Activated T-cell treated with anti-CD3 and anti-CD28 coated beads, Interleukin-2, amount 50 U/mL, for 1 hour (primary cell): ENCODE results near the gene INPP5F.

Experiments
- DNase-seq: peaks from one replicate; pipeline ENCODE4 v3.0.0-alpha.2; 2020

The INPP5F gene, protein sequence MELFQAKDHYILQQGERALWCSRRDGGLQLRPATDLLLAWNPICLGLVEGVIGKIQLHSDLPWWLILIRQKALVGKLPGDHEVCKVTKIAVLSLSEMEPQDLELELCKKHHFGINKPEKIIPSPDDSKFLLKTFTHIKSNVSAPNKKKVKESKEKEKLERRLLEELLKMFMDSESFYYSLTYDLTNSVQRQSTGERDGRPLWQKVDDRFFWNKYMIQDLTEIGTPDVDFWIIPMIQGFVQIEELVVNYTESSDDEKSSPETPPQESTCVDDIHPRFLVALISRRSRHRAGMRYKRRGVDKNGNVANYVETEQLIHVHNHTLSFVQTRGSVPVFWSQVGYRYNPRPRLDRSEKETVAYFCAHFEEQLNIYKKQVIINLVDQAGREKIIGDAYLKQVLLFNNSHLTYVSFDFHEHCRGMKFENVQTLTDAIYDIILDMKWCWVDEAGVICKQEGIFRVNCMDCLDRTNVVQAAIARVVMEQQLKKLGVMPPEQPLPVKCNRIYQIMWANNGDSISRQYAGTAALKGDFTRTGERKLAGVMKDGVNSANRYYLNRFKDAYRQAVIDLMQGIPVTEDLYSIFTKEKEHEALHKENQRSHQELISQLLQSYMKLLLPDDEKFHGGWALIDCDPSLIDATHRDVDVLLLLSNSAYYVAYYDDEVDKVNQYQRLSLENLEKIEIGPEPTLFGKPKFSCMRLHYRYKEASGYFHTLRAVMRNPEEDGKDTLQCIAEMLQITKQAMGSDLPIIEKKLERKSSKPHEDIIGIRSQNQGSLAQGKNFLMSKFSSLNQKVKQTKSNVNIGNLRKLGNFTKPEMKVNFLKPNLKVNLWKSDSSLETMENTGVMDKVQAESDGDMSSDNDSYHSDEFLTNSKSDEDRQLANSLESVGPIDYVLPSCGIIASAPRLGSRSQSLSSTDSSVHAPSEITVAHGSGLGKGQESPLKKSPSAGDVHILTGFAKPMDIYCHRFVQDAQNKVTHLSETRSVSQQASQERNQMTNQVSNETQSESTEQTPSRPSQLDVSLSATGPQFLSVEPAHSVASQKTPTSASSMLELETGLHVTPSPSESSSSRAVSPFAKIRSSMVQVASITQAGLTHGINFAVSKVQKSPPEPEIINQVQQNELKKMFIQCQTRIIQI

DNA sequence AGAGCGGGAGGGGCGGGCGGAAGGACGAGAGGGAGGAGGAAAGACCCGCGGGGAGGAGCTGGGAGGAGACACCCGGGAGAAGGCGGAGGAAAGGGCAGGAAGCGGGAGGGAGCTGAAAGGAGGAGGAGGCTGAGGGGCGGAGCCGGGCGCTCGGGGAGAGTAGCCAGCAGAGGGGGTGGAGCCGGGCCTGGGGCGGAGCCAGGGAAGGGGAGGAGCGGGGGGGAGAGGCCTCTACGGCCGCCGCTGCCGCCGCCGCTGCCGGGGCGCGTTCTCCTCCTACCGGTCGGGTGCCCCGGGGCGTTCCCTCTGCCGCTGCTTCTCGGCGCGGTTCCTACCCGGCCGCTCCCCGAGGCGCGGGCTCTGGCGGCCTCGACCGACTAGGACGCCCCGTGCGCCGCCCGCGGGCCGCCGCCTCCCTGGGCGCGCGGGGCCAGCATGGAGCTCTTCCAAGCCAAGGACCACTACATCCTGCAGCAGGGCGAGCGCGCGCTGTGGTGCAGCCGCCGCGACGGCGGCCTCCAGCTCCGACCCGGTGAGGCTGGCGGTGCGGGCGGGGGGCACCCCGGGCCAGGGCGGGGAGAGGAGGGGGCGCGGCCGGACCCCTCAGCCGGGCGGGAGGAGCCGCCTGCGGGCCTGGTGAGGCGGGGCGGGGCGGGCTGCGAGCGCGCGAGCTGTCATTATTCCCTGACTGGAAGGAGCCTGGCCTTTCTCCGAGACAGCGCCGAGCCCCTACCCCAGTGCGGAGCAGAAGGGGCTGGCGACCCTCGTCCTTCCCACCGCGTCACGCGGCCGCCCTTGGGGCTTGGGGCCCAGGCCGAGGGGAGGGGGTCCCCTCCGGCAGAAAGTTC is at the start of gene INPP5F:
TSS of gene INPP5F (plus strand) at position 223 of the 848 bp plus-strand sequence. CDS start at position 436, 213 bp downstream.
- DNase-seq, result peak; percentile 99

DNA sequence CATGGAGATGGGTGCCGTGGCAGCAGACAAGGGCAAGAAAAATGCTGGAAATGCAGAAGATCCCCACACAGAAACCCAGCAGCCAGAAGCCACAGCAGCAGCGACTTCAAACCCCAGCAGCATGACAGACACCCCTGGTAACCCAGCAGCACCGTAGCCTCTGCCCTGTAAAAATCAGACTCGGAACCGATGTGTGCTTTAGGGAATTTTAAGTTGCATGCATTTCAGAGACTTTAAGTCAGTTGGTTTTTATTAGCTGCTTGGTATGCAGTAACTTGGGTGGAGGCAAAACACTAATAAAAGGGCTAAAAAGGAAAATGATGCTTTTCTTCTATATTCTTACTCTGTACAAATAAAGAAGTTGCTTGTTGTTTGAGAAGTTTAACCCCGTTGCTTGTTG is 48.7 kb upstream of the INPP5F start:
- DNase-seq, result no peak

DNA sequence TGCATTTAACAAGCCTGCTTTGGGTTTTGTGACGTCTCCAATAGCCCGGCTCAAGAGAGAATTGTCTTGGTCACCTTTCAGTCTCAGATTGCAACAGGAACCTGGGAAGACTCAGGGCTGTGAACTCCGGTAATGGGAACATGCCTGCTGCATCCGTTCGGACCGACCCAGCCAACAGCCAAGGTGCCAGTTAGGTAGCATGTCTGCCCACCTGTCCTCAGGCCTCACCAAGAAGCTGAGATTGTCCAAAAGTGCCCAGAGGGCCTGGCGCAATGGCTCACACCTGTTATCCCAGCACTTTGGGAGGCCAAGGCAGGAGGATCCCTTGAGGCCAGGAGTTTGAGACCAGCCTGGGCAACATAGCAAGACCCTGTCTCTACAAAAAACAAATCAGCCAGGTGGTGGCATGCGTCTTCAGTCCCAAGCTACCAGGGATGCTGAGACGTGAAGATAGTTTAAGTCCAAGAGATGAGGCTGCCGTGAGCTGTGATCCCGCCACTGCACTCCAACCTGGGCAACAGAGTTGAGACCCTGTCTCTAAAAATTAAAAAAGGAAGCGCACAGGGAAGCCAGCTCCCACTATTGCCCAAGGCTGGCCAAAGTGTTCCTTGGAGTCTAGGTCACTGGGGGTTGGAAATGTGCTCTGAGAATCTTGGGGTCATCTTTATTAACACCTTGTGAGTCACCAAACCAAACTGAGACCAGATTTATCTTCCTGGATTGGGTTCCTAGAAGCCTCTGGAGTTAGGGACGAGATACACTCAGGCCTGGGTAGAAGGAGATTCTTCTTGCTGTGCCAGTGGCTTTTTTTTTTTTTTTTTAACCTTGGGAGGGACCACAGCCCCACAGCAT is 47.7 kb upstream of the INPP5F start:
- no peak for DNase-seq

DNA sequence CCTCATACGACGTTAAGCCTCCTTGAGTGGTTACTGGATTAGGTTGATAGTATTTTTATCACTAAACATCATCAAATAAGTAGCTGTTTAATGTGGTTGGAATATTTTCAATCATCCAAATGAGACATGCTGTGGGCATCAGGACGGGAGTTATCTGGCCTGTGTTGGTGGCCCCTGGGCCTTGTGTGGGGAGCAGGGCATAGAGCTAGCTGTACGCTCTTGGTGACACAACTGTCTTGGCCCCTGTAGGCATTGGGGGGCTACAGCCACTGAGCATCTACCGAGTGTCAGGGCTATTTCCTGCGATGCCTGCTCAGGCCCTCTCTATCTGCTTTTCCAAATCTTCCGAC is 46.4 kb upstream of the INPP5F start:
- no peak for DNase-seq

GRCh38 chr10:119680050-119680449 is 45.8 kb upstream of the INPP5F start:
- DNase-seq, result no peak

GRCh38 chr10:119680650-119681081 is 45.2 kb upstream of the INPP5F start:
- no peak for DNase-seq

GRCh38 chr10:119686465-119687191 is 39.2 kb upstream of the INPP5F start:
- DNase-seq, result peak; percentile 81

GRCh38 chr10:119687192-119688032 is 38.4 kb upstream of the INPP5F start:
- DNase-seq, result no peak

DNA sequence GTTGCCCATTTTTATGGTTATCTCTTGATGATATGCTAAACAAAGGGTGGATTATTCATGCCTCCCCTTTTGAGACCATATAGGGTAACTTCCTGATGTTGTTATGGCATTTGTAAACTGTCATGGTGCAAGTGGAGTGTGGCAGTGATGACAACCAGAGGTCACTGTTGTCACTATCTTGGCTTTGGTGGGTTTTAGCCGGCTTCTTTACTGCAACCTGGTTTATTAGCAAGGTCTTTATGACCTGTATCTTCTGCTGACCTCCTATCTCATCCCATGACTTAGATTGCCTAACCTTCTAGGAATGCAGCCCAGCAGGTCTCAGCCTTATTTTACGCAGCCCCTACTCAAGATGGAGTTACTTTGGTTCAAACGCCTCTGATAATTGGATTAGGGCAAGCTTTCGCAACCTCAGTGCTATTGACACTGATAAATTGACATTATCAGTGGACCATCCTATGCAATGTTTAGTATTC is 37.8 kb upstream of the INPP5F start:
- no peak for DNase-seq

DNA sequence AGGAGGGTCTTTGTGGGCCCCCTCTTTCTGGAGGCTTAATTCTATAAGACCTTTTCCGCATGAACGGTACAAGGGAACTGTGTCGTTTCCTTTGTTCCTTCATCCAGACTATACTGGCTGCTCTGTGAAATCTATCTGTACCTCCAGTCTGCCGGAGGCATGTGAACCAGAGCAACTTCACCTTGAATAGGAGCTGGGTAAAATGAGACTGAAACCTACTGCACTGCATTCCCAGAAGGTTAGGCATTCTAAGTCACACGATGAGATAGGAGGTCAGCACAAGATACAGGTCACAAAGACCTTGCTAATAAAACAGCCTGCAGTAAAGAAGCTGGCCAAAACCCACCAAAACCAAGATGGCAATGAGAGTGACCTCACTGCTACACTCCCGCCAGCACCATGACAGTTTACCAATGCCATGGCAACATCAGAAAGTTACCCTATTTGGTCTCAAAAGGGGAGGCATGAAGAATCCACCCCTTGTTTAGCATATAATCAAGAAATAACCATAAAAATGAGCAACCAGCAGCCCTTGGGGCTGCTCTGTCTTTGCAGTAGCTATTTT is 36.8 kb upstream of the INPP5F start:
- DNase-seq, result no peak

- DNase-seq, result no peak
Measured at GRCh38 chr10:119691726-119692125, 34.1 kb upstream of the INPP5F start.

GRCh38 chr10:119693262-119693957 is 32.4 kb upstream of the INPP5F start:
- no peak for DNase-seq

DNA sequence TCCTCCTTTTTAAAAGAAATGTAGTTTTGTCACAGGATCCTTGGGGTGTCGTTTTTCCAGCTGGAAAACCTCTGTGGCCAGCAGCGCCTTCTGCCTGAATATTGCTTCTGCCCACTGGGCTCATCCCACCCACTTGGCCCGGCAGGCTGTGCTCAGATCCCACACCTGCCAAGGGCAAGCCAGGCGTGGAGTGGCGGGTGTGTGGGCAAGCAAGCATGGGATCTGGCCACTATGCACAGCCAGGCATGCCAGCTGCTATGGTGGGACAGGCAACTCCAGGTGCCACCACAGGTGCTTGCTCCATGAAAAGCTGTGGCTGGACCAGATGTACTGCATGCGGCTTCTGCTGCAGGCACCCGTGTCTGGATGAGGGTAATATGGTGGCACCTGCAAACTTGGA is 31.2 kb upstream of the INPP5F start:
- DNase-seq, result no peak

DNA sequence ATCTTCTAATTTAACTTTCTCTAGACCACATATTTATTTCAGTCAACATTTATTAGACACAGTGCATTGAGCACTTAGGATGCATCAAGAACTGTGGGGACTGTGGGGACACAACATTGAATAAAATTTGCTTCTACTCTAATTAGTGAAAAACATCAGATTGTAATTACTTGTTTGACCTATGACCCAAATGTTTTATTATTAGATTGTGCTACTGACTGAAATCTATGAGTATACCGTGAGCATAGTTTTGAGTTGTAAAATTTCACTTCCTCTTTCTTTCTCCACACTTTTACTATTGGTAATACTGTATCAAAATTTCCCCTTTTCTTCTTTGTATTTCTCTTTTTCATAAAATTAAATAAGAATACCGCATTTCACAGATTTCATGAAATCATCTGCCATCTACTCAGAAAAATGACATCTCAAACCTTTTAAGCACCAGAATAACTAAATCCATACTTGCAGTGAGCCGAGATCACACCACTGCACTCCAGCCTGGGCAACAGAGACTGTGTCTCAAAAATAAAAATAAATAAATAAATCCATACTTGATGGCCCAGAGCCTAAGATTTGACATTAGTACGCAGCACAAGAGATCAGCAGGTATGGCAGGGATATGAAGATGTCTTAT is 25.4 kb upstream of the INPP5F start:
- no peak for DNase-seq

DNA sequence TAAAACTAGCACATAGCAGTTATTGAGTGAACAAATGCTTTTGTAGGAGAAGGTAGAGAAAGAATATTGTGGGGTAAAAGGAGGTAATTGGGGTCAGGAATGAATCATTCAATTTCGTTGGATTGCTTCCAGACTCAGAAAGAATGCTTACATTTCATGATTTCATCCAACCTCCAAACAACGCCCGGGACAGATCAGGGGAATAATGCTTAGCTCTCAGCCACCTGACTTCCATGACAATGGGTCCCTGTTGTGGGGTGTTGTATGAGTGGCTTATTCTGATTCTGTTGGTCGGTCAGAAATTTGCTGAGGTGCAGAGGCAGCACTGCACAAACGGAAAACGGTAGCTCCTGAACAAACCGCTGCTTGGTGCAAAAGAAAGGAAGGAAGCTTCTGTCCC is 24.0 kb upstream of the INPP5F start:
- no peak for DNase-seq

- no peak for DNase-seq
Measured at GRCh38 chr10:119702583-119702982, 23.3 kb upstream of the INPP5F start.

- no peak for DNase-seq
Measured at GRCh38 chr10:119703903-119704508, 21.8 kb upstream of the INPP5F start.

GRCh38 chr10:119705434-119705831 is 20.4 kb upstream of the INPP5F start:
- DNase-seq, result no peak
